GM15510 (cell line): Measurements from ENCODE around the gene PPP1CA.

Experiments
- POLR2A ChIP-seq: IDR thresholded peaks from 3 replicates; pipeline ENCODE4 v1.6.1; 2011; ENCODE audit warnings: borderline replicate concordance; ENCODE audit not compliant: insufficient read length; ENCODE audit errors: extremely low read depth

The PPP1CA gene

DNA sequence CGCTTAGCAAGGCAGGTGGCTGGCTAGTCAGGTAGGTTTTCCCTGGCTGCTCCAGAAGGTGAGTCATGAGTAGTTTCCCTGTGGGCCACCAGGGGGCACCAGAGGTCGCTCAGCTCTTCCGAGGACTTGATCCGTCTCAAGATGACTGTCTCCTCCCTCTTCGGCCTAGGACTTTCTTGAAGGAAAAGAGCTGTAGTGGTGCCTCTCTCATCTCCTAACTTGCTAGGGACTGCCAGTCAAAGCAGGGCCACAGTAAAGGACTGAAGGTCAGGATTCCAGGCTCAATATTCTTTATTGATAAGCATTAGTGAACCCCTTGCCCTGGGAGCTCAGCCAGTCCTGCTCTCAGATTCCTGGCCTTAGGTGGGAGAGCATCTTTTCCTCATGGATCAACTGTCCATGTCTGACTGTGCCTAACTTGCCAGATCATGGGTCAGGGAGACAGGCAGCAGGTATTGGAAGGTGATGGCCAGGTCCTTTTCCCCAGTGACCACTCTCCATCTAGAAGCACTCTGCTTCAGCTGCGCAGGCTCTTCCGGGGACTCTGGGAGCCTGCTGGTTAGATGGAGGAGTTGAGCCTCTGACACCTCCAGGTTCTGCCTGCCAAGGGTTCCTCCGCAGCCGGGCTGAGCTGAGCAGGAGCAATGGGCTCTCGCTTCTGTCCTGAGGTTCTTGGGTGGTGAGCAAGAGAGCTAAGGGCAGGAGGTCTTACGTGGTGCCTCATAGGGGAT, 50.2 kb downstream of the PPP1CA start:
- peak; percentile 20 for TF ChIP-seq POLR2A

- TF ChIP-seq POLR2A, result no peak
Observed at GRCh38 chr11:67349928-67350465, 51.7 kb downstream of the PPP1CA start.

- TF ChIP-seq POLR2A, result no peak
Observed at GRCh38 chr11:67349457-67349856, 52.2 kb downstream of the PPP1CA start.

GRCh38 chr11:67349036-67349435, 52.6 kb downstream of the PPP1CA start:
- no peak for TF ChIP-seq POLR2A
